WERI-Rb-1 (cell line): ENCODE results near the gene SETDB1.

Experiments used
- DNase-seq: peaks from one replicate; pipeline ENCODE4 v3.0.0-alpha.2; 2020
- H3K27ac ChIP-seq: fragments of 250-450 bp; sonication (Bioruptor Pico); 2 replicates; pipeline ENCODE4 v1.5.1; 2020; ENCODE audit warnings: mild to moderate bottlenecking, moderate library complexity
- H3K27me3 ChIP-seq: fragments of 250-450 bp; sonication (Bioruptor Pico); 2 replicates; pipeline ENCODE4 v1.5.1; 2021; ENCODE audit warnings: mild to moderate bottlenecking, low read depth, moderate library complexity; ENCODE audit not compliant: insufficient read depth, severe bottlenecking
- H3K36me3 ChIP-seq: fragments of 250-450 bp; sonication (Bioruptor Pico); 2 replicates; pipeline ENCODE4 v1.5.1; 2020; ENCODE audit warnings: mild to moderate bottlenecking, moderate library complexity
- H3K4me3 ChIP-seq: 2 replicates; pipeline ENCODE4 v1.5.1; 2011; ENCODE audit warnings: low read depth, mild to moderate bottlenecking, control low read depth, low read length
- H3K9me3 ChIP-seq: fragments of 250-450 bp; sonication (Bioruptor Pico); 2 replicates; pipeline ENCODE4 v1.5.1; 2021; ENCODE audit warnings: mild to moderate bottlenecking, moderate library complexity; ENCODE audit not compliant: severe bottlenecking
- TF ChIP-seq, protein P1 (sequence below): IDR thresholded peaks from 2 replicates; pipeline ENCODE4 v1.5.1; 2011; ENCODE audit warnings: low read depth, mild to moderate bottlenecking, control low read depth, inconsistent platforms, low read length

Gene SETDB1

GRCh38 chr1:150992626-150993025, 66.5 kb downstream of the SETDB1 start:
- Histone ChIP-seq H3K27ac (no peak overlapping the region), H3K27me3 (no peaks in the 10 kb centered on the region), H3K4me3 (no peak overlapping the region), H3K9me3 (no peaks in the 10 kb centered on the region), H3K36me3 (peaks cover 12% of the 10 kb centered on the region)
- TF ChIP-seq, protein P1, sequence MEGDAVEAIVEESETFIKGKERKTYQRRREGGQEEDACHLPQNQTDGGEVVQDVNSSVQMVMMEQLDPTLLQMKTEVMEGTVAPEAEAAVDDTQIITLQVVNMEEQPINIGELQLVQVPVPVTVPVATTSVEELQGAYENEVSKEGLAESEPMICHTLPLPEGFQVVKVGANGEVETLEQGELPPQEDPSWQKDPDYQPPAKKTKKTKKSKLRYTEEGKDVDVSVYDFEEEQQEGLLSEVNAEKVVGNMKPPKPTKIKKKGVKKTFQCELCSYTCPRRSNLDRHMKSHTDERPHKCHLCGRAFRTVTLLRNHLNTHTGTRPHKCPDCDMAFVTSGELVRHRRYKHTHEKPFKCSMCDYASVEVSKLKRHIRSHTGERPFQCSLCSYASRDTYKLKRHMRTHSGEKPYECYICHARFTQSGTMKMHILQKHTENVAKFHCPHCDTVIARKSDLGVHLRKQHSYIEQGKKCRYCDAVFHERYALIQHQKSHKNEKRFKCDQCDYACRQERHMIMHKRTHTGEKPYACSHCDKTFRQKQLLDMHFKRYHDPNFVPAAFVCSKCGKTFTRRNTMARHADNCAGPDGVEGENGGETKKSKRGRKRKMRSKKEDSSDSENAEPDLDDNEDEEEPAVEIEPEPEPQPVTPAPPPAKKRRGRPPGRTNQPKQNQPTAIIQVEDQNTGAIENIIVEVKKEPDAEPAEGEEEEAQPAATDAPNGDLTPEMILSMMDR = no peak
- DNase-seq = no peak

DNA sequence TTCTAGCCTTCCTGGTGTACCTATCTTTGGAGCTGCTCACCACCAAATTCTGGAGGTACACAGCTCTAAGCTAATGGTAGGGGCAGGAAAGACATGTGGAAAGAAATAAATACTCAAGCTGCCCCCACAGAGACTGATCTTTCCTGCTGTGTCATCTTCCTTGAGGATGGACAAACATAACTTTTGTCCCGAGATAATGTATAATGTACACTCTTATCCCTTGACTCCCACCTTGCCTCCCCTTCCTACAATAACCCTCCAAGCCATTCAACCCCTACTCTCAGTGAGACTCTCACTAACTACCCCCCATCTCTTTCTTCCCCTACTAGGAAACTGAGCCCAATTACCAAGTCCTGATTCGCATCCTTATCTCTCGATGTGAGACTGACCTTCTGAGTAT, 68.1 kb downstream of the SETDB1 start:
- Histone ChIP-seq H3K27ac (no peak overlapping the region), H3K27me3 (no peaks in the 10 kb centered on the region), H3K4me3 (no peak overlapping the region), H3K36me3 (peaks cover 25% of the 10 kb centered on the region), H3K9me3 (no peaks in the 10 kb centered on the region)
- TF ChIP-seq, protein P1 = no peak
- DNase-seq = no peak

DNA sequence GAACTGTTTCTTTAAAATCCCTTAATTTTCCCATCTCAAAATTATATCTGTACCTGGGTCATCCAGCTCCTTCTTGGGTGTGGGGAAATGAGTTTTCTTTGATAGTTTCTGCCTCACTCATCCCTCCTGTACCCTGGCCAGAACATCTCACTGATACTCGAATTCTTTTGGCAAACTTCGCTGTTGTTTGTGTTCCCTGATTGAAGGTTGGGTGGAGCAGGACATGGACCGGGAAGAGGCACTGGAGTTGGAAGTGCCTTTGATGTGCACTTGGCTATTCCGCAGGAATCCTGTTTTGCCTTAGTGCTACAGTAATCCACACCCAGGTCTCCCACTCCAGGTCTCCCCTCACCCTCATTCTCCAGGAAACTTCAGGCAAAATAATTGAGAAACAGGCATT, 69.3 kb downstream of the SETDB1 start:
- Histone ChIP-seq H3K36me3 (peaks cover 29% of the 10 kb centered on the region), H3K27me3 (no peaks in the 10 kb centered on the region), H3K4me3 (no peak overlapping the region), H3K9me3 (no peaks in the 10 kb centered on the region), H3K27ac (no peak overlapping the region)
- TF ChIP-seq, protein P1 = no peak
- no peak for DNase-seq

GRCh38 chr1:150995896-150996295, 69.7 kb downstream of the SETDB1 start:
- TF ChIP-seq, protein P1 = peak; percentile 83
- Histone ChIP-seq H3K27ac (no peak overlapping the region), H3K4me3 (no peak overlapping the region), H3K9me3 (no peaks in the 10 kb centered on the region), H3K27me3 (no peaks in the 10 kb centered on the region), H3K36me3 (peaks cover 29% of the 10 kb centered on the region)
- peak; percentile 71 for DNase-seq

GRCh38 chr1:150997126-150997872, 71.1 kb downstream of the SETDB1 start:
- TF ChIP-seq, protein P1 = no peak
- Histone ChIP-seq H3K27me3 (no peaks in the 10 kb centered on the region), H3K36me3 (peaks cover 38% of the 10 kb centered on the region), H3K4me3 (no peak overlapping the region), H3K27ac (no peak overlapping the region), H3K9me3 (no peaks in the 10 kb centered on the region)
- DNase-seq = no peak

GRCh38 chr1:150997949-150998348, 71.8 kb downstream of the SETDB1 start:
- no peaks in the 10 kb centered on the region for H3K9me3 ChIP-seq
- no peaks in the 10 kb centered on the region for H3K27me3 ChIP-seq
- no peak for DNase-seq
- TF ChIP-seq, protein P1 = no peak
- no peak overlapping the region for H3K27ac ChIP-seq
- H3K4me3 ChIP-seq = no peak overlapping the region
- peaks cover 44% of the 10 kb centered on the region for H3K36me3 ChIP-seq
